Astrocyte (in vitro differentiated cells and primary cell): ENCODE measurements around the gene NIT1. TPM values are rescaled to one million over a fixed set of nuclear protein-coding genes. Genes with fewer than 3 reads are reported as not detected.

ENCODE experiments used
- DNase-seq: peaks from one replicate; pipeline ENCODE4 v3.0.0-alpha.2; 2010; ENCODE audit warnings: low read depth
- FAIRE-seq: peaks from 2 replicates; lab custom pipeline; 2011; peaks lifted over from hg19 to GRCh38; lab: Jason Lieb, UNC
- H2AFZ ChIP-seq: 2 replicates; pipeline ENCODE4 v1.6.0; 2012; ENCODE audit warnings: low read depth, low read length, inconsistent platforms
- H3K27ac ChIP-seq: 2 replicates; pipeline ENCODE4 v1.5.1; 2011; ENCODE audit warnings: low read depth, low read length, inconsistent platforms
- H3K27me3 ChIP-seq: 2 replicates; pipeline ENCODE4 v1.6.0; 2011; ENCODE audit warnings: low read length, inconsistent platforms; ENCODE audit not compliant: insufficient read depth
- H3K36me3 ChIP-seq: 2 replicates; pipeline ENCODE4 v1.5.1; 2011; ENCODE audit warnings: low read length, inconsistent platforms; ENCODE audit not compliant: insufficient read depth
- H3K4me1 ChIP-seq: 2 replicates; pipeline ENCODE4 v1.5.1; 2011; ENCODE audit warnings: low read length, inconsistent platforms; ENCODE audit not compliant: insufficient read depth
- H3K4me2 ChIP-seq: 2 replicates; pipeline ENCODE4 v1.6.0; 2012; ENCODE audit warnings: low read length, inconsistent platforms
- H3K4me3 ChIP-seq: 2 replicates; pipeline ENCODE4 v1.5.1; 2011; ENCODE audit warnings: low read depth, mild to moderate bottlenecking, low read length, inconsistent platforms; ENCODE audit not compliant: insufficient read depth
- H3K79me2 ChIP-seq: 2 replicates; pipeline ENCODE4 v1.6.0; 2012; ENCODE audit warnings: mild to moderate bottlenecking, low read length, inconsistent platforms; ENCODE audit not compliant: insufficient read depth
- H3K9ac ChIP-seq: 2 replicates; pipeline ENCODE4 v1.6.0; 2012; ENCODE audit warnings: mild to moderate bottlenecking, low read length, inconsistent platforms
- H3K9me3 ChIP-seq: 2 replicates; pipeline ENCODE4 v1.5.1; 2012; ENCODE audit warnings: low read depth, mild to moderate bottlenecking, low read length, inconsistent platforms; ENCODE audit not compliant: insufficient read depth
- H4K20me1 ChIP-seq: 2 replicates; pipeline ENCODE4 v1.6.0; 2012; ENCODE audit warnings: low read length, inconsistent platforms; ENCODE audit not compliant: insufficient read depth
- H3K27ac Mint-ChIP-seq: one replicate; pipeline ENCODE4 v1.8.0; 2021; ENCODE audit warnings: mild to moderate bottlenecking, mixed read lengths; ENCODE audit not compliant: unreplicated experiment
- H3K27me3 Mint-ChIP-seq: one replicate; pipeline ENCODE4 v1.8.0; 2021; ENCODE audit warnings: low read depth, mixed read lengths; ENCODE audit not compliant: unreplicated experiment
- H3K36me3 Mint-ChIP-seq: one replicate; pipeline ENCODE4 v1.8.0; 2021; ENCODE audit warnings: low read depth, mixed read lengths; ENCODE audit not compliant: unreplicated experiment
- H3K4me1 Mint-ChIP-seq: one replicate; pipeline ENCODE4 v1.8.0; 2021; ENCODE audit warnings: low read depth, mixed read lengths; ENCODE audit not compliant: unreplicated experiment
- H3K4me3 Mint-ChIP-seq: one replicate; pipeline ENCODE4 v1.8.0; 2021; ENCODE audit warnings: mild to moderate bottlenecking, moderate library complexity, mixed read lengths; ENCODE audit not compliant: unreplicated experiment
- H3K9me3 Mint-ChIP-seq: one replicate; pipeline ENCODE4 v1.8.0; 2021; ENCODE audit warnings: mild to moderate bottlenecking, mixed read lengths; ENCODE audit not compliant: unreplicated experiment
- EZH2 ChIP-seq: IDR thresholded peaks from 2 replicates; pipeline ENCODE4 v1.6.1; 2012; ENCODE audit warnings: mild to moderate bottlenecking, low read length, inconsistent platforms; ENCODE audit not compliant: insufficient read depth
- total RNA-seq: library from RNA; stranded (reverse); gene quantifications from 2 replicates; pipeline ENCODE4 v1.2.1, GENCODE V29; 2021
- TF ChIP-seq, protein P1 (sequence below): IDR thresholded peaks from 2 replicates; pipeline ENCODE4 v1.5.1; 2011; ENCODE audit warnings: low read depth, mild to moderate bottlenecking, inconsistent platforms, low read length, moderate library complexity; ENCODE audit not compliant: insufficient read depth

Gene NIT1
- total RNA-seq, 1 donor from 2014 or later = 25.9 TPM

DNA sequence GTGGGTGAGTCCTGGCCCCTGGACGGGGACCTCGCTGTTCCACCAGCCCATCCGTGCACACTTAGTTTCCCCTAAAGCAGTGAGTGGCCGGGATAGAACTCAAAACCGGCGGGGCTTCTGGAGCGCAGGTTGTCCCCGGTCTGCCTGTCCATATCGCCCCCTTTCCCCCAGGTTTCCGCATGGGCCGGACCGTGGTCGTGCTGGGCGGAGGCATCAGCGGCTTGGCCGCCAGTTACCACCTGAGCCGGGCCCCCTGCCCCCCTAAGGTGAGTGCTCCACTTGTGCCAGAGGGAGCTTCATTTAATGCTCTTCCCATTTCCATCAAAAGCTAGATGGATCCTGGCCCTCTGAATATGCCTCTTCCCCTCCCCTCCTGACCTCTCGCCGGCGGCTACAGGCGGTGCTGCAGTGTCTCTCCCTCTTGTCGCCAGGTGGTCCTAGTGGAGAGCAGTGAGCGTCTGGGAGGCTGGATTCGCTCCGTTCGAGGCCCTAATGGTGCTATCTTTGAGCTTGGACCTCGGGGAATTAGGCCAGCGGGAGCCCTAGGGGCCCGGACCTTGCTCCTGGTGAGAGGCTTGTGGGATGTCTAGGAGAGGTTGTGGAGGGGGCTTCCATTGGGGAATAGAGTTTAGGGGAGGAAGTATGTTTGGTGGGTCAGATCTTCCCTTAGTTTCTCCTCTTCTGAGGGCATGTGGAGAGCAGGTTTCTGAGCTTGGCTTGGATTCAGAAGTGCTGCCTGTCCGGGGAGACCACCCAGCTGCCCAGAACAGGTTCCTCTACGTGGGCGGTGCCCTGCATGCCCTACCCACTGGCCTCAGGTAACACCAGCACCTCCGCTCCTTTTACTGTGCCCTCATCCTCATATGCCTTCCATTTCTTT is 49.0 kb downstream of the NIT1 start:
- Histone ChIP-seq H3K27ac (peak overlapping the region; percentile 83), H3K4me2 (peak overlapping the region; percentile 98), H3K9ac (peak overlapping the region; percentile 89), H3K4me3 (peak overlapping the region; percentile 95), H3K79me2 (peaks cover 14% of the 10 kb centered on the region), H3K36me3 (peaks cover 10% of the 10 kb centered on the region), H3K27me3 (no peaks in the 10 kb centered on the region), H3K9me3 (no peaks in the 10 kb centered on the region), H4K20me1 (peaks cover 4% of the 10 kb centered on the region), H2AFZ (peak overlapping the region; percentile 94), H3K4me1 (peaks cover 14% of the 10 kb centered on the region)
- H3K36me3 Mint-ChIP-seq = peaks cover 11% of the 10 kb centered on the region
- H3K27ac Mint-ChIP-seq = peak overlapping the region; percentile 60
- peak overlapping the region; percentile 93 for H3K4me3 Mint-ChIP-seq
- H3K27me3 Mint-ChIP-seq = no peaks in the 10 kb centered on the region
- TF ChIP-seq, protein P1, sequence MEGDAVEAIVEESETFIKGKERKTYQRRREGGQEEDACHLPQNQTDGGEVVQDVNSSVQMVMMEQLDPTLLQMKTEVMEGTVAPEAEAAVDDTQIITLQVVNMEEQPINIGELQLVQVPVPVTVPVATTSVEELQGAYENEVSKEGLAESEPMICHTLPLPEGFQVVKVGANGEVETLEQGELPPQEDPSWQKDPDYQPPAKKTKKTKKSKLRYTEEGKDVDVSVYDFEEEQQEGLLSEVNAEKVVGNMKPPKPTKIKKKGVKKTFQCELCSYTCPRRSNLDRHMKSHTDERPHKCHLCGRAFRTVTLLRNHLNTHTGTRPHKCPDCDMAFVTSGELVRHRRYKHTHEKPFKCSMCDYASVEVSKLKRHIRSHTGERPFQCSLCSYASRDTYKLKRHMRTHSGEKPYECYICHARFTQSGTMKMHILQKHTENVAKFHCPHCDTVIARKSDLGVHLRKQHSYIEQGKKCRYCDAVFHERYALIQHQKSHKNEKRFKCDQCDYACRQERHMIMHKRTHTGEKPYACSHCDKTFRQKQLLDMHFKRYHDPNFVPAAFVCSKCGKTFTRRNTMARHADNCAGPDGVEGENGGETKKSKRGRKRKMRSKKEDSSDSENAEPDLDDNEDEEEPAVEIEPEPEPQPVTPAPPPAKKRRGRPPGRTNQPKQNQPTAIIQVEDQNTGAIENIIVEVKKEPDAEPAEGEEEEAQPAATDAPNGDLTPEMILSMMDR = no peak
- no peak for TF ChIP-seq EZH2
- FAIRE-seq (no peak), DNase-seq (no peak)
- peaks cover 12% of the 10 kb centered on the region for H3K4me1 Mint-ChIP-seq
- H3K9me3 Mint-ChIP-seq = no peaks in the 10 kb centered on the region

DNA sequence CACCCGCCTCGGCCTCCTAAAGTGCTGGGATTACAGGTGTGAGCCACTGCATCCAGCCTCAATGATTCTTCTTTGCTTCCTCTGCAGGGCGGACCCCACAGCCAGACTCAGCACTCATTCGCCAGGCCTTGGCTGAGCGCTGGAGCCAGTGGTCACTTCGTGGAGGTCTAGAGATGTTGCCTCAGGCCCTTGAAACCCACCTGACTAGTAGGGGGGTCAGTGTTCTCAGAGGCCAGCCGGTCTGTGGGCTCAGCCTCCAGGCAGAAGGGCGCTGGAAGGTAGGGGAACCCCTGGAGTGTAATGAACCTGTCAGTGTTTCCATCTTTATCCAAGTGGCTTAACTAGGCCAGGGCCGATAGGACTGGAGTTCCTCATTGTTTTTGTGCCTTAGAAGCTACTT is 51.0 kb downstream of the NIT1 start:
- H3K27ac ChIP-seq = no peak overlapping the region
- H3K9me3 ChIP-seq = no peaks in the 10 kb centered on the region
- no peak overlapping the region for H3K4me2 ChIP-seq
- no peak overlapping the region for H3K9ac ChIP-seq
- H3K36me3 ChIP-seq = peaks cover 17% of the 10 kb centered on the region
- DNase-seq (no peak), FAIRE-seq (no peak)
- peaks cover 14% of the 10 kb centered on the region for H4K20me1 ChIP-seq
- H3K9me3 Mint-ChIP-seq = no peaks in the 10 kb centered on the region
- peaks cover 25% of the 10 kb centered on the region for H3K4me1 ChIP-seq
- H3K4me3 ChIP-seq = no peak overlapping the region
- H2AFZ ChIP-seq = no peak overlapping the region
- H3K27me3 Mint-ChIP-seq = no peaks in the 10 kb centered on the region
- peaks cover 25% of the 10 kb centered on the region for H3K36me3 Mint-ChIP-seq
- H3K4me3 Mint-ChIP-seq = no peak overlapping the region
- no peak overlapping the region for H3K27ac Mint-ChIP-seq
- TF ChIP-seq, protein P1 = no peak
- TF ChIP-seq EZH2 = no peak
- no peaks in the 10 kb centered on the region for H3K27me3 ChIP-seq
- H3K79me2 ChIP-seq = peaks cover 10% of the 10 kb centered on the region
- H3K4me1 Mint-ChIP-seq = peaks cover 16% of the 10 kb centered on the region

Other genes starting within 250 kb of the NIT1 start
- gene ITLN1, start 232.9 kb upstream of the NIT1 start, total RNA-seq = not detected in 2 replicates
- not detected in 2 replicates for gene ITLN2, start 163.3 kb upstream of the NIT1 start, total RNA-seq
- gene F11R, start 97.0 kb upstream of the NIT1 start, total RNA-seq = 53.7 and 68.6 TPM in 2 replicates
- 9.5 TPM in 2 replicates for gene TSTD1, start 79.1 kb upstream of the NIT1 start, total RNA-seq
- 61.3 and 70.1 TPM in 2 replicates for gene USF1, start 72.1 kb upstream of the NIT1 start, total RNA-seq
- gene ARHGAP30, start 48.2 kb upstream of the NIT1 start, total RNA-seq = 0.19 and 0.25 TPM in 2 replicates
- 1.6 and 1.9 TPM in 2 replicates for gene NECTIN4, start 28.5 kb upstream of the NIT1 start, total RNA-seq
- gene KLHDC9, start 19.7 kb upstream of the NIT1 start, total RNA-seq = 1.5 and 1.8 TPM in 2 replicates
- 103 and 111 TPM in 2 replicates for gene PFDN2, start 68 bp upstream of the NIT1 start, total RNA-seq
- 40.9 and 41.8 TPM in 2 replicates for gene DEDD, start 14.6 kb downstream of the NIT1 start, total RNA-seq
- gene UFC1, start 35.9 kb downstream of the NIT1 start, total RNA-seq = 87.5 and 91.0 TPM in 2 replicates
- gene USP21, start 41.4 kb downstream of the NIT1 start, total RNA-seq = 14.4 and 19.2 TPM in 2 replicates
- 17.0 and 20.0 TPM in 2 replicates for gene PPOX, start 48.3 kb downstream of the NIT1 start, total RNA-seq
- 39.6 and 40.4 TPM in 2 replicates for gene B4GALT3, start 59.4 kb downstream of the NIT1 start, total RNA-seq
- 2.7 and 5.1 TPM in 2 replicates for gene ADAMTS4, start 80.9 kb downstream of the NIT1 start, total RNA-seq
- 59.9 and 69.0 TPM in 2 replicates for gene NDUFS2, start 84.3 kb downstream of the NIT1 start, total RNA-seq
- 0.68 and 0.91 TPM in 2 replicates for gene FCER1G, start 97.2 kb downstream of the NIT1 start, total RNA-seq
- gene APOA2, start 105.5 kb downstream of the NIT1 start, total RNA-seq = not detected in 2 replicates
- 12.0 and 12.3 TPM in 2 replicates for gene TOMM40L, start 108.0 kb downstream of the NIT1 start, total RNA-seq
- not detected in 2 replicates for gene NR1I3, start 120.1 kb downstream of the NIT1 start, total RNA-seq
- 0.26 TPM in 1 of 2 replicates, not detected in the other for gene PCP4L1, start 140.6 kb downstream of the NIT1 start, total RNA-seq
- gene MPZ, start 191.9 kb downstream of the NIT1 start, total RNA-seq = 2.3 TPM in 2 replicates
- 176 and 181 TPM in 2 replicates for gene SDHC, start 196.3 kb downstream of the NIT1 start, total RNA-seq
- gene CFAP126, start 249.8 kb downstream of the NIT1 start, total RNA-seq = not detected in 2 replicates